GM21381 (cell line): ENCODE results near the gene STK24.

ENCODE experiments used
- ATAC-seq: cut with Tn5 transposase; IDR thresholded peaks from one replicate; pipeline ENCODE4 v1.9.1; 2021; ENCODE audit warnings: mild to moderate bottlenecking, moderate library complexity; ENCODE audit not compliant: unreplicated experiment

STK24 gene

GRCh38 chr13:98440390-98441055 lies 136.4 kb downstream of the STK24 start:
- no peak for ATAC-seq

DNA sequence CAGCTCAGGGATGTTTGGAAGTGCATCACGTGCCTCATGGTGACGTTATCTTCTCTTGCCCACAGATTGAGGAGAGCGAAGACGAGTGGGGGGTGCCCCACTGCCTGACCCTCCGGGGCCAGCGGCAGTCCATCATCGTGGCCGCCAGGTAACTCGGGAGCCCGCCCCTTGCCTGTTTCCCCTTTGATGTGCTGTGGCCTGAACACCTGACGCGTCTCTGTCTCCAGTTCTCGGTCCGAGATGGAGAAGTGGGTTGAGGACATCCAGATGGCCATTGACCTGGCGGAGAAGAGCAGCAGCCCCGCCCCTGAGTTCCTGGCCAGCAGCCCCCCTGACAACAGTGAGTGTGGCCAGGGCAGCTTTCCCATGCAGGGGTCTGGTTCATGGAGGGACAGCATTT lies 137.0 kb downstream of the STK24 start:
- no peak for ATAC-seq

- no peak for ATAC-seq
Observed at GRCh38 chr13:98439126-98439828, 137.6 kb downstream of the STK24 start.

DNA sequence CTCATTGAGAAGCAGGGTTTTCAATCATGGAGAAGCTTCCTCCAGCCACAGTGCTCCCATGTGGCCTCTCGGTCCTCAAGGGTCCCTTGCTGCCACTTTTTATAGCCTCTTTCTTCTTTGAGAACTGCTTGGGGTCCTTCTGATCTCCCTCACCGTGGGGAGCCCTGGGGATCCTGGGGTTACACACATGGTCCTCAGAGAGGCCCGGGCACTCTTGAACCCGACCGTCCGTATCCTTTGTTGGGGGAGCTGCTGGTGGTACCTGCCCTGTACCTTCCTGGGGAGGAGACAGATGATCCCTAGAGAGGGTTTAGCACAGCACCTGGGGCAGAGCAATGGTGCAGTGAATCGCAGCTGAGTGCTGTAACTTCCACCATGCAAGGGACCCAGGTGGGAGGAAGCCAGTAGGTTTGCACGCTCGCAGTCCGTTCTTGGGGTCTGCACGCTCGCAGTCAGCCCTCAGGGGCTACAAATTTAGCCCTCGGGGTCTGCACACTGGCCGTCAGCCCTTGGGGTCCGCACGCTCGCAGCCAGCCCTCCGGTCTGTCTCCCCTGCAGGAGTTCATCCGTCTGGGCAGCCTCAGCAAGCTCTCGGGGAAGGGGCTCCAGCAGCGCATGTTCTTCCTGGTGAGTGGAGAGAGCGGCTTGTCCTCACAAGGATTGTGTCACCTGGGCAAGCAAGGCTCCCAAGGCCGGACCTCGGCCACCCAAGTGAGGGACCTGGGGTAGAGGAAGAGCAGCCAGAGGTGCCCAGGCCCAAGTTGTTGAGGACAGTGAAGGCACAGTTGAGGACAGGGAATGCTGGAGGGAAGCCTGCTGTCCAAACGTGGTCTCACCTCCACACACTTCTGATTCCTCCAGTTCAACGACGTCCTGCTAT lies 138.4 kb downstream of the STK24 start:
- ATAC-seq = no peak

- no peak for ATAC-seq
Observed at GRCh38 chr13:98436233-98436910, 140.5 kb downstream of the STK24 start.

DNA sequence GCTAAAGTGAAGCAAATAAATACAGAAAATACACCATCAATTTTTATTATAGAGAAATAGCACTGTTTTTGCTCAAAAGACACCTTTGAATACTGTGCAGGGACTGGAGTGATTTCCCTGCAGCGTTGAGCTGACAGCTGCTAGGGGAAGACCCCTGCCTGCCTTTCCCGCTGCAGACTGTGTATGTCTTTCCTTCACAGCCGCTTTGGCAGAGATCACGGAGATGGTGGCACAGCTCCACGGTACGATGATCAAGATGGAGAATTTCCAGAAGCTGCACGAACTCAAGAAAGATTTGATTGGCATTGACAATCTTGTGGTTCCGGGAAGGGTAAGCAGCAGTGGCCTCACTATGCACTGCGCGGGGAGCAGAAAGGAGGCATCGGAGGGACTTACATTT lies 141.5 kb downstream of the STK24 start:
- ATAC-seq = no peak

- no peak for ATAC-seq
Observed at GRCh38 chr13:98434060-98434459, 142.8 kb downstream of the STK24 start.

GRCh38 chr13:98433654-98434053 lies 143.3 kb downstream of the STK24 start:
- no peak for ATAC-seq

GRCh38 chr13:98432638-98433037 lies 144.3 kb downstream of the STK24 start:
- no peak for ATAC-seq

DNA sequence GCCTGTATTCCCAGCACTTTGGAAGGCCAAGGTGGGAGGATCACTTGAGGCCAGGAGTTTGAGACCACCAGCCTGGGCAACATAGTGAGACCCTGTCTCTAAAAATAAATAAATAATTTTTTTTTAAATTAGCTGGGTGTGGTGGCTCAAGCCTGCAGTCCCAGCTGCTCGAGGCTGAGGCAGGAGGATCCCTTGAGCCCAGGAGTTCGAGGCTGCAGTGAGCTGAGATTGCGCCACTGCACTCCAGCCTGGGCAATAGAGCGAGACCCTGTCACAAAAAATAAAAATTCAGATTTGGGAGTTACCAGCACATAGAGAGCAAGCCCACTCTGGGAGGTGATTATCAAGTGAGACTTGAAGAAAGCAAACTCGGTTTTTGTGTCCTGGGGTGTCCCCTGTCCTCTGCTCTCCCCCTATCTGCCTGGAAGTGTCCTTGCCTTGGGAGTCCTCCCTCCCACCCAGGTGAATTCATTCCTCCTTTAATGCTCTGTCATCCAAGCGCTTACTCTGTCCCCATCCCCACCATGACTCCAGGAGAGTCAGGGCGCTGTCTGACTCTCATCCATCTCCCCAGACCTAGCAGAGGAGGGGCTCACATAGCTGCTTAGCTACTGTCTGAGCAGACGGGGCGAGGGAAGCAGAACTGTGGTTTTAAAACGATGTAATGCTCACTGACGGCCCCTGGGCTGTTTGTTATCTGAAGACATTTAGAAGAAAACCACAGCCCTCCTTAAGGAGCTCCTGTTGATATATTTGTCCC lies 146.8 kb downstream of the STK24 start:
- no peak for ATAC-seq

DNA sequence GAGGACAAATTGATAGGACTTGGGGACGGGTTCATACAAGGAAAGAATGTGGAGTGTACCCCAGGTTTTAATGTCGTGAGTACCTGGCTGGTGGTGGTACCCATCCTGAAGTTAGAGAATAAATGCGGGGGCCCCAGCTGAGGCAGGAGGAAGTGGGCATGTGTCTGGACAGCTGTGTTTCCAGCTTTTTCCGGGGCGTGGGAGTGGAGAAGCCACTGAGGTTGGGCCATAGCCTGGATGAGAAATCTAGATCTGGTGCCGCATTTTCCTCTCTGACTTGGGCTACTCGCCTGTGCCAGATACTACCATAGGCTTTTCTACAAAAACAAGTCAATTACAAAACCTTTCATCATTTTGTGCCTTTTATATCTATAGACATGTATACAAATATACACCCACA lies 147.4 kb downstream of the STK24 start:
- no peak for ATAC-seq

GRCh38 chr13:98429081-98429480 lies 147.8 kb downstream of the STK24 start:
- no peak for ATAC-seq

DNA sequence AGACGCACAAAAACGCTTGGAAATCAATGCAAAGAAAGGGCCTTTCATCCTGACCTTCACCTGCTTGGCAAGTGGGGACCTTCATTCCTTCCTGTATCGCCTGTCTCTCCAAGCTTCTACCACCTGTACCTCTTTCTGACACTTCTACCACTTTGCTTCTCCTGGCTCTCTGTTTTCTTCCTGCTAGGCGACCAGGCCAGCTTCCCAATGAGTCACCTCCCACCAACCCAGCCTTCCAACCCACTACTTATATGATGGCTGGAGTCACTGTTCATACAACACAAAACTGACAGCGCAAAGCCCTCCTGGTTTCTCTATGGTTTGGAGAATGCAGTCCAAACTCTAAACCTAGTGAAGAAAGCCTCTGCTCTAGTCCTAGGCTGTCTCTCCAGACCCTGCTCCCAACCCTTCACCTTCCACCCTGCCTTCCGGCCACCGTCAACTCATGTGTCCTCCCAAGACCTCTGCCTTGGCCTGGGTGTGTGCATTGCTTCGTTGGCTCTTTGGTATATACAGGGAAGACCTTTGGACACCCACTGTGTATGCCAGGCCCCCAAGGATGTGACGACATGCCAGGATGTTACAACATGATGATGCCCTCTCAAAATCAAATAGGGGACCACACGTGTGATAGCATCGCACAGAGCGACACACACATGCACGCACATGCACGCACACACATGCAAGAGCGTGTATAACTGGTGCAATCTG lies 148.5 kb downstream of the STK24 start:
- no peak for ATAC-seq

GRCh38 chr13:98427331-98427995 lies 149.4 kb downstream of the STK24 start:
- ATAC-seq = no peak

DNA sequence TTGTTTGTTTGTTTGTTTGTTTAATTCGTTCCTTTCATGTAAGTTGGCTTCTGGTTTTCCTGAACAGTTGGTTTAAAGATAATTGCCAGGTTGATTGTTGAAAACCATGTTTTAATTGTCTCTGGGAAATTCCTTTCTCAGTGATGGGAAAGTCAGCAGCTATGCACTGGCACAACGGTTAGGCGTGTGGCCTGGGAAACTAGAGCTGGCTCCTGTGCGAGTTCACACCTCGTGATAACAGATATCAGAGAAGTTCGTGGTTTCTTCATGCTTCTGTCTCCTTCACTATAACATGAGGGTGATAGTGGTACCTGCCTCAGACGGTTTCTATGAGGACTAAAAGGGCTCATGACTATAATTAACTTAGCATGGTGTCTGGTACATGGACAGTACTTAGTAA lies 153.5 kb downstream of the STK24 start:
- no peak for ATAC-seq

DNA sequence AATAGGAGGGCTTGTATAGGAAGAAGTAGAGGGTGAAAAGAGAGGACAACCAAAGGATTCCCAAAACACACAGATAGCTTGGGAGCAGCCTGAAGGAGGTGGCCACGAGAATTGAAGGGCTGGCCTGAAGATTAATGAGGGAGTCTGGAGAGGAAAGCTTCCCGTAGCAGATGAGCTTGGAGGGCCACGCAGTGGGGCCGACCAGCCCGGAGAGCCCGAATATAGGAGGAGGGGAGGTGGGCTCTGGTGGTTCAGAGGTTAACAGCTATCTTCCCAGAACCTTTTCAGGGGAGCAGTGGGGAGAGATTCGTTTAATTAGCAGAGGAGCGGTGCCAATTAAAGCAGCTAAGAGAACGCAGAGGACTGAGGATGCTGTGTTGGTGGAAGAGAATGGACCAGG lies 154.9 kb downstream of the STK24 start:
- no peak for ATAC-seq

- ATAC-seq = no peak
Observed at GRCh38 chr13:98420554-98421175, 156.2 kb downstream of the STK24 start.

- ATAC-seq = no peak
Observed at GRCh38 chr13:98419786-98420553, 156.9 kb downstream of the STK24 start.
